ENCODE results near the gene PRIM2. TPM values are rescaled to one million over a fixed set of nuclear protein-coding genes. Genes with fewer than 3 reads are reported as not detected.

The PRIM2 gene
- total and polyA plus RNA-seq, 2 donors (not counting 1 experiment from before 2014, with no cell fraction given) = 28.0 to 59.9 TPM

DNA sequence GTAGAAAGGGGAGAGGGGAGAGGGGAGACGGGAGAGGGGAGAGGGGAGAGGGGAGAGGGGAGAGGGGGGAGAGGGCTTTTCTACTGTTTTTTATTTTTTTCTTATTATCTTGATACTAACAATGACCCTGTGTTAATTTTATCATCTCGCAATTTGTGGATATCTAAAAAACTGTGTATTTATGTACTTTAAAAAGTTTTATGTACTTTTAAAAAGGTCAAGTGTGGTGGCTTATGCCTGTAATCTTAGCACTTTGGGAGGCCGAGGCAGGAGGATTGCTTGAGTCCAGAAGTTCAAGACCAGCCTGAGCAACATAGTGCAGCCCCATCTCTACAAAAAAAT is 5.5 kb upstream of the PRIM2 start:
- Histone ChIP-seq H3K79me2 (ENCODE audit: control insufficient read depth, insufficient read depth, low read length) (no peaks in the 10 kb centered on the region), H3K9ac (ENCODE audit: insufficient read depth, low read length) (no peak overlapping the region), H3K27ac (ENCODE audit: insufficient read depth, low read length) (no peak overlapping the region), H3K4me3 (replicated peaks in 1 of 4; ENCODE audit: control extremely low read depth in 1 of 4, insufficient read depth in 1 of 4, low read depth in 3 of 4, low read length in 4 of 4) (no peak overlapping the region), H3K27me3 (ENCODE audit: control insufficient read depth, insufficient read depth, low read length) (no peaks in the 10 kb centered on the region), H2AFZ (ENCODE audit: low read length) (no peak overlapping the region), H3K9me3 (ENCODE audit: control insufficient read depth, insufficient read depth, low read depth, low read length) (no peaks in the 10 kb centered on the region), H4K20me1 (ENCODE audit: control insufficient read depth, extremely low read depth, insufficient read depth, low read length) (no peaks in the 10 kb centered on the region), H3K36me3 (ENCODE audit: control insufficient read depth, insufficient read depth, low read length) (no peaks in the 10 kb centered on the region), H3K4me1 (ENCODE audit: control insufficient read depth, extremely low read depth, insufficient read depth, low read length) (peaks cover 16% of the 10 kb centered on the region), H3K4me2 (ENCODE audit: extremely low read depth, insufficient read depth, low read length) (no peak overlapping the region)
- TF ChIP-seq, protein P1, sequence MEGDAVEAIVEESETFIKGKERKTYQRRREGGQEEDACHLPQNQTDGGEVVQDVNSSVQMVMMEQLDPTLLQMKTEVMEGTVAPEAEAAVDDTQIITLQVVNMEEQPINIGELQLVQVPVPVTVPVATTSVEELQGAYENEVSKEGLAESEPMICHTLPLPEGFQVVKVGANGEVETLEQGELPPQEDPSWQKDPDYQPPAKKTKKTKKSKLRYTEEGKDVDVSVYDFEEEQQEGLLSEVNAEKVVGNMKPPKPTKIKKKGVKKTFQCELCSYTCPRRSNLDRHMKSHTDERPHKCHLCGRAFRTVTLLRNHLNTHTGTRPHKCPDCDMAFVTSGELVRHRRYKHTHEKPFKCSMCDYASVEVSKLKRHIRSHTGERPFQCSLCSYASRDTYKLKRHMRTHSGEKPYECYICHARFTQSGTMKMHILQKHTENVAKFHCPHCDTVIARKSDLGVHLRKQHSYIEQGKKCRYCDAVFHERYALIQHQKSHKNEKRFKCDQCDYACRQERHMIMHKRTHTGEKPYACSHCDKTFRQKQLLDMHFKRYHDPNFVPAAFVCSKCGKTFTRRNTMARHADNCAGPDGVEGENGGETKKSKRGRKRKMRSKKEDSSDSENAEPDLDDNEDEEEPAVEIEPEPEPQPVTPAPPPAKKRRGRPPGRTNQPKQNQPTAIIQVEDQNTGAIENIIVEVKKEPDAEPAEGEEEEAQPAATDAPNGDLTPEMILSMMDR (conservative IDR thresholded peaks at IDR 0.05 in 1 of 2, IDR thresholded peaks at IDR 0.05 in 1 of 2; ENCODE audit: low read depth in 1 of 2, low read length in 2 of 2) = no peak
- no peak for TF ChIP-seq EZH2 (IDR thresholded peaks at IDR 0.05; ENCODE audit: low read length, missing control alignments)
- DNase-seq (ENCODE audit: low read depth in 2 of 2) = no peak

DNA sequence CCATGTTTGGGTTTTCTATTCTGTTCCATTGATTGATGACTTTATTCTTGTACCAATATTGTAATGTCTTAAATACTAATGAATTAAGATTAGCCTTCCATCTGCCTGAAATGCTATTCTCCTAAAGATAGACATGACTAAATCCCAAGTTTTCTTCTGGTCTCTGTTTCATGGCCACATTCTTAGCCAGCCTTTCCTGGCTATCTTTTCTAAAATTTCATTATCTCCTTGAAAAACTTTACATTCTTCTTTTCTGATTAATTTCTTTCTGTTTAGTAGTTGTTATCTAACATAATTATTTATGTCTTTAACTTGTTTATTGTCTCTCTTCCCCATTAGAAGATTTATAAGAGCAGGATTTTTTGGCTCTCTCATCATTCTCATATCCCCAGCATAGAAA is 4.4 kb upstream of the PRIM2 start:
- Histone ChIP-seq H3K36me3 (ENCODE audit: control insufficient read depth, insufficient read depth, low read length) (no peaks in the 10 kb centered on the region), H3K4me2 (ENCODE audit: extremely low read depth, insufficient read depth, low read length) (peak overlapping the region; percentile 9), H3K9ac (ENCODE audit: insufficient read depth, low read length) (no peak overlapping the region), H3K27me3 (ENCODE audit: control insufficient read depth, insufficient read depth, low read length) (no peaks in the 10 kb centered on the region), H3K79me2 (ENCODE audit: control insufficient read depth, insufficient read depth, low read length) (peaks cover 5% of the 10 kb centered on the region), H4K20me1 (ENCODE audit: control insufficient read depth, extremely low read depth, insufficient read depth, low read length) (no peaks in the 10 kb centered on the region), H3K4me1 (ENCODE audit: control insufficient read depth, extremely low read depth, insufficient read depth, low read length) (peaks cover 15% of the 10 kb centered on the region), H3K9me3 (ENCODE audit: control insufficient read depth, insufficient read depth, low read depth, low read length) (no peaks in the 10 kb centered on the region), H3K4me3 (replicated peaks in 1 of 4; ENCODE audit: control extremely low read depth in 1 of 4, insufficient read depth in 1 of 4, low read depth in 3 of 4, low read length in 4 of 4) (no peak overlapping the region), H3K27ac (ENCODE audit: insufficient read depth, low read length) (peak overlapping the region; percentile 83), H2AFZ (ENCODE audit: low read length) (no peak overlapping the region)
- no peak for TF ChIP-seq EZH2 (IDR thresholded peaks at IDR 0.05; ENCODE audit: low read length, missing control alignments)
- TF ChIP-seq, protein P1 (conservative IDR thresholded peaks at IDR 0.05 in 1 of 2, IDR thresholded peaks at IDR 0.05 in 1 of 2; ENCODE audit: low read depth in 1 of 2, low read length in 2 of 2) = no peak
- peak in 1 of 2 donors; percentile 34 for DNase-seq (ENCODE audit: low read depth in 2 of 2)

DNA sequence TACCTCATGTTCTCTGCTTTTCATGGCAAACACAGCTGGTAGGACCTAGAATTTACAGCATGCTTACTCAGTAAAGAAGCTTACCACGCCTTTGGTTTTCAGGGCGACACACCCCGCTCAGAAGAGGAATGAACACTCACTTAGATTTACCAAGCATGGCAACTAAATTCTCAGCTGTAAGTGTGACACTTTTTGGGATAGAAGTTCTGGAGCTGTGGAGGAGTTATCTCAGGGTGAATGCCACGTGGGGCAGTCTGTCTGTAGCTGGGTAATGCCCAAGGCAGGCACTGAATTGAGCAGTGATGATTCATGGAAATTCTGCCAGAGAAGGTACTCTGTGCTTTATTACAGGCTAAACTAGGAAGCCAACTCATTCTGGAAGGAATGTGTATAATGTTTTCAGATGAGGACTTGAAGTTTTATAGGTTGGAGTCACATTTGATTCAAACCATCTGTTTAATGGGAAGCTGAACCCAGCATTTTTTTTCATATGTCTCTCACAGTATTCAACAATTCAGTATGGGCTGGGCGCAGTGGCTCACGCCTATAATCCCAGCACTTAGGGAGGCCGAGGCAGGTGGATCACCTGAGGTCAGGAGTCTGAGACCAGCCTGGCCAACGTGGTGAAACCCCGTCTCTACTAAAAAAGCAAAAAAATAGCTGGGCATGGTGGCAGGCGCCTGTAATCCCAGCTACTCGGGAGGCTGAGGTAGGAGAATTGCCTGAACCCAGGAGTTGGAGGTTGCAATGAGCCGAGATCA is 3.5 kb upstream of the PRIM2 start:
- DNase-seq (ENCODE audit: low read depth in 2 of 2) = peak; percentile 95 to 99
- Histone ChIP-seq H3K27me3 (ENCODE audit: control insufficient read depth, insufficient read depth, low read length) (no peaks in the 10 kb centered on the region), H3K4me2 (ENCODE audit: extremely low read depth, insufficient read depth, low read length) (peak overlapping the region; percentile 32), H3K79me2 (ENCODE audit: control insufficient read depth, insufficient read depth, low read length) (peaks cover 14% of the 10 kb centered on the region), H3K27ac (ENCODE audit: insufficient read depth, low read length) (peak overlapping the region; percentile 83), H4K20me1 (ENCODE audit: control insufficient read depth, extremely low read depth, insufficient read depth, low read length) (no peaks in the 10 kb centered on the region), H2AFZ (ENCODE audit: low read length) (no peak overlapping the region), H3K9ac (ENCODE audit: insufficient read depth, low read length) (no peak overlapping the region), H3K9me3 (ENCODE audit: control insufficient read depth, insufficient read depth, low read depth, low read length) (no peaks in the 10 kb centered on the region), H3K4me3 (replicated peaks in 1 of 4; ENCODE audit: control extremely low read depth in 1 of 4, insufficient read depth in 1 of 4, low read depth in 3 of 4, low read length in 4 of 4) (peak overlapping the region in 1 of 4 experiments; percentile 14), H3K36me3 (ENCODE audit: control insufficient read depth, insufficient read depth, low read length) (no peaks in the 10 kb centered on the region), H3K4me1 (ENCODE audit: control insufficient read depth, extremely low read depth, insufficient read depth, low read length) (peaks cover 17% of the 10 kb centered on the region)
- TF ChIP-seq EZH2 (IDR thresholded peaks at IDR 0.05; ENCODE audit: low read length, missing control alignments) = no peak
- TF ChIP-seq, protein P1 (conservative IDR thresholded peaks at IDR 0.05 in 1 of 2, IDR thresholded peaks at IDR 0.05 in 1 of 2; ENCODE audit: low read depth in 1 of 2, low read length in 2 of 2) = peak in 1 of 2 donors; percentile 12

All from fibroblast of lung (primary cell).